GM06990 (cell line): ENCODE data around the gene SLK.
A peak's percentile ranks its signal among the peaks of the same experiment; 100 is the strongest.

Experiments
- DNase-seq: peaks from one replicate; pipeline ENCODE4 v3.0.0-alpha.2; 2011; ENCODE audit not compliant: insufficient read length; ENCODE audit errors: extremely low read depth
- H3K27me3 ChIP-seq: replicated peaks from 2 replicates; pipeline ENCODE4 v1.6.0; 2011; ENCODE audit warnings: low read length; ENCODE audit not compliant: control insufficient read depth, insufficient read depth
- H3K36me3 ChIP-seq: 2 replicates; pipeline ENCODE4 v1.5.1; 2011; ENCODE audit warnings: low read length; ENCODE audit not compliant: control insufficient read depth, insufficient read depth
- H3K4me3 ChIP-seq: replicated peaks from 2 replicates; pipeline ENCODE4 v1.5.1; 2011; ENCODE audit warnings: low read depth, mild to moderate bottlenecking, control low read depth, low read length
- TF ChIP-seq, protein P1 (sequence below): IDR thresholded peaks from 2 replicates; pipeline ENCODE4 v1.5.1; 2011; ENCODE audit warnings: low read length, control low read depth, mild to moderate bottlenecking, inconsistent platforms; ENCODE audit not compliant: insufficient read depth, poor library complexity, severe bottlenecking

SLK gene

DNA sequence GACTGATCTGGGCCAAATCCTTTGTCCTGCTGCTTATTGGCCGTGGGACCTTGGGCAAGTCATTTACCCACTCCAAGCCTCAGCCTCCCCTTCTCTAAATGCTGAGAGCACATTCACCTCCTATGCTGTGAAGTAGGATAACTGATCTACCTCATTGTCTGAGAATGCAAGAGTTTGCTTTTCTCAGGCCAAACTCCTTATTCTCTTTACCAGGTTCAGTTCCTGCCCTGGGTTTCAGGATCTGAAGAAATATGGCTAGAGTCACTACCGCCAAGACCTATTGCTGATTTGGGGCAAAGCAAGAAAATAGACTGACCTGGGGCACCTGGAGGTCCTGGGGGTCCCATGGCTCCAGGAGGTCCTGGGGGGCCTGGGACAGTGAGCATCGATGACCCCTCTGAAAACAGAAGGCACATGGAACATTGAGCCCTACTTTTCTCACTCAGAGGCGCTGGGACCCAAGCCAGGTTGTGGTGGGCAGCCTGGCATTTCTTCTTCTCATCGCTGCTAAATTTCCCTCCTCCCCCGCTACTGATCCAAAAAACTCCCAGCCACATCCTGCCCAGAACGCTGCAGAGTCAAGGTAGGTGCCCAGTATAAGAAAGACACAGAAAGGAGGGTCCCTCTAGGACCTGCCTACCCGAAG is 76.4 kb downstream of the SLK start:
- no peak for DNase-seq
- H3K36me3 ChIP-seq, result no peaks in the 10 kb centered on the region
- H3K4me3 ChIP-seq, result no peak overlapping the region
- TF ChIP-seq, protein P1, sequence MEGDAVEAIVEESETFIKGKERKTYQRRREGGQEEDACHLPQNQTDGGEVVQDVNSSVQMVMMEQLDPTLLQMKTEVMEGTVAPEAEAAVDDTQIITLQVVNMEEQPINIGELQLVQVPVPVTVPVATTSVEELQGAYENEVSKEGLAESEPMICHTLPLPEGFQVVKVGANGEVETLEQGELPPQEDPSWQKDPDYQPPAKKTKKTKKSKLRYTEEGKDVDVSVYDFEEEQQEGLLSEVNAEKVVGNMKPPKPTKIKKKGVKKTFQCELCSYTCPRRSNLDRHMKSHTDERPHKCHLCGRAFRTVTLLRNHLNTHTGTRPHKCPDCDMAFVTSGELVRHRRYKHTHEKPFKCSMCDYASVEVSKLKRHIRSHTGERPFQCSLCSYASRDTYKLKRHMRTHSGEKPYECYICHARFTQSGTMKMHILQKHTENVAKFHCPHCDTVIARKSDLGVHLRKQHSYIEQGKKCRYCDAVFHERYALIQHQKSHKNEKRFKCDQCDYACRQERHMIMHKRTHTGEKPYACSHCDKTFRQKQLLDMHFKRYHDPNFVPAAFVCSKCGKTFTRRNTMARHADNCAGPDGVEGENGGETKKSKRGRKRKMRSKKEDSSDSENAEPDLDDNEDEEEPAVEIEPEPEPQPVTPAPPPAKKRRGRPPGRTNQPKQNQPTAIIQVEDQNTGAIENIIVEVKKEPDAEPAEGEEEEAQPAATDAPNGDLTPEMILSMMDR, result no peak
- H3K27me3 ChIP-seq, result peaks cover 1% of the 10 kb centered on the region; the same call in 1 of the 2 replicates

DNA sequence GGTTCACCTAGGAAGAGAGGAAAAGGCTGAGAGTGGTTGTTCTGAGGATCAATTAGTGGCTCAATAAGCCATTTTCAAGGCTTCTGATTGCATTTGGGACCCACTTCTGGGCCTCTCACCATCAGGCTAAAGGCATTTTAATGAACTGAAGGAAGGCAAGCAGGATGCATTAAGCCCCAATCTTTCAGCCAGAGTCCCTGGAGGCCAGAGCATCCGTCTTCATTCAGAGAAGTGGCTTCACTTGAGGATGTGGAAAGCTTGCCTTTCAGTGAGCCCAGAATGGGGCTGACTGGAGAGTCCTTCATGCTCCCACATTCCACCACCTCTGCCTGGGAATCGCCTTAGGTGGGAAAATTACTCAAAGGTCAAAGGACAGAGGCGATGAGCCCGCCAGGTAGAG is 76.9 kb downstream of the SLK start:
- DNase-seq, result no peak
- no peaks in the 10 kb centered on the region for H3K36me3 ChIP-seq
- peaks cover 1% of the 10 kb centered on the region; the same call in 1 of the 2 replicates for H3K27me3 ChIP-seq
- H3K4me3 ChIP-seq, result no peak overlapping the region
- TF ChIP-seq, protein P1, result no peak

DNA sequence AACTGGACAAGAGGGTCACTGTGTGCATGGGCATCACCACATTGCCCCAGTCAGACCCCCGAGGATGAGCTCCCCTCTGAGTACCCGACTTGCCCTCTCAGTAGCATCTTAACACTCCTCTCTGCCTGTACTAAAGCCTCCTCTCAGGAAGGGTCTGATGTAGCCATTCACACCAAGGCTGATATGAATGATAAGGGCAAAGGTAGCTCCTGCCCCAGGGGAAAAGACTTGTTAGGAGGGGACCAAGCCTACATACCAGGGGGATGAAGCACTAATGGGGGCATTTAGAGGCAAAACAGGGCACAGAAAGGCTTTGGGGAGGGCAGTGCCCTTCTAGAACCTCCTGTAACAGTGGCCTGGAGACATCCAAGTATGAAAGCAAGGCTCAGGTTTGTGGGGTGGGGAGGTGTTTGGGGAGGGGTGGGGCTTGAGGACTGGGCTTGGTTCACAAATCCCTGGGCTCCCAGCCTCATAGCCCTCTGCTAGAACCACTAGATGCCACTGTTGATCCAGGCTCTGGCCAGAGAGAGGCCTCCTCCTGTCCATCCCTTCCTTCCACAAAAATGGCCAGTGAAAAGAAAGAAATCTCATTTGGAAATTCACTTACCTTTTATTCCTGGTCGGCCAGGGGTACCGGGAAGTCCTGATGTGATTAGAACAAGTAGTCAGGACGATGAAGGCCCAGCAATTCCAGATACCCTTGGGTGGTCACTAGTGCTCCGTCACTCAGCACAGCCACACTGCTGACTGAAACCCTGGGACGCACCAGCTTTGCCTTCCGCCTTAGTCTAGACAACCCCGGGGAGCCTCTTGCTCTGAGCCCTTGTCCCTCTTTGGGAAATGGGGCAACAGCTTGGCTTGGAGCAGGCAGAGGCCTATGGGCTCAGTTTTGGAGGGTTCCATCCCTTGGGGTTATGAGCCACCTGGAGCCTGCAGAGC is 78.5 kb downstream of the SLK start:
- TF ChIP-seq, protein P1, result peak; percentile 42
- Histone ChIP-seq H3K27me3 (peaks cover 1% of the 10 kb centered on the region; the same call in 1 of the 2 replicates), H3K4me3 (no peak overlapping the region), H3K36me3 (no peaks in the 10 kb centered on the region)
- DNase-seq, result no peak

DNA sequence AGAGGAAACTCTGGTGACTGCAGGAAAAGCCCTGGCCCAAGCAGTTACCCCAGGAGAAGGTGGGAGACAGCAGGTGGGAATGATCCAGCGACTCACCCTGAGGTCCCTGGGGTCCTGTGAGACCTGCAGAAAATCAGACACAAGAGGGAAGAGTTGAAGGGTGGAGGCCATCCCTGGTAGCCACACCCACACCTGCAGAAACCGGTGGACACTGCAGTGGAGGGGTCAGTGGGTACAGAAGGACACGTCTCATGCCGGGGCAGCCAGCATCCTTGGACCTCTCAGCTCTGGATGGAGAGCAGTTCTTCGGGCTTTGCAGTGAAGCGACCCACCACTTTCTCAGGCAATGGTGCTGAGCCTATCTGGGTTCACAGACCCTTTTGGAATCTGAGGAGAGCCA is 79.7 kb downstream of the SLK start:
- no peak for DNase-seq
- Histone ChIP-seq H3K36me3 (no peaks in the 10 kb centered on the region), H3K4me3 (no peak overlapping the region), H3K27me3 (peaks cover 1% of the 10 kb centered on the region; the same call in 1 of the 2 replicates)
- TF ChIP-seq, protein P1, result no peak

DNA sequence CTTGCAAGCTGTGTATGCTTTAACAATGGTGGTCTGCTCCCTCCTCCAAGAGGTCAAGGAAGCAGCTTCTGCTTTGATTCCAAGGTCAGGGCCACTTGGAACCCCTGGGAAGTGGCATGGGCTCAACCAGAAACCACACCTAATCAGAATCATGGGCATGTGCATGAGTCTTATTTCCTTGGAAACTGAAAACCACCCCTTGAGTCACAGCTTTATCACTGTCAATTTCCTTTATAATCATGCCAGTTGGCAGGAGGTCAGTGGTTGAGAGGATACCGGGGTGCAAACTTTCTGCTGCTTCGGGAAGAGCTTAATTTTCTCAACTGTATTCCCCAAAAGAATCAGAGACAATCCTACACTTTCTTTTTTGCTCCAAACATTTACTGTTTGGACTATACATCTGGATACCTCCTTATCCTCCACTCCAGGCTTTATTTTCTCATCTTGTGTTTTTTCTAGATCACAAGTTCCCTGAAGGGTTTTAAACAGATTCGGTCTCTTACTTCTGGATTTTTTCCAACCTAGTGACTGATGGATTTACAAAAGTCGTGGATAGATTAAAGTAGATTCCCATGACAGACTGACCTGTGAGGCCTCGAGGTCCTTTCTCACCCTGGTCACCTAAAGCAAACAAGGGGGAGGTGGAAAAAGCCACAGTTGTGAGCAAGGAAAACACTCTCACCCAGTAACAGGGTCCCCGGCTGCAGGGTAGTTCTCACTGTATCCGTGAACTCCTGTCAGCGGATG is 82.7 kb downstream of the SLK start:
- no peaks in the 10 kb centered on the region for H3K36me3 ChIP-seq
- no peak for DNase-seq
- no peak overlapping the region for H3K4me3 ChIP-seq
- peaks cover 1% of the 10 kb centered on the region; the same call in 1 of the 2 replicates for H3K27me3 ChIP-seq
- TF ChIP-seq, protein P1, result no peak
